ENCODE data around the gene RGR.

Gene RGR

GRCh38 chr10:84214612-84215235 is 30.1 kb upstream of the RGR start:
- TF ChIP-seq CTCF (IDR thresholded peaks at IDR 0.05; ENCODE audit: low read depth, low read length), result peak; percentile 46
- in situ Hi-C loops (cut with HindIII; ENCODE audit: low sequenced_read_pairs), result no loop called here
- H3K4me3 ChIP-seq (ENCODE audit: low read depth, low read length), result no peak overlapping the region
- no peak for DNase-seq (ENCODE audit: low read depth, low spot score)

DNA sequence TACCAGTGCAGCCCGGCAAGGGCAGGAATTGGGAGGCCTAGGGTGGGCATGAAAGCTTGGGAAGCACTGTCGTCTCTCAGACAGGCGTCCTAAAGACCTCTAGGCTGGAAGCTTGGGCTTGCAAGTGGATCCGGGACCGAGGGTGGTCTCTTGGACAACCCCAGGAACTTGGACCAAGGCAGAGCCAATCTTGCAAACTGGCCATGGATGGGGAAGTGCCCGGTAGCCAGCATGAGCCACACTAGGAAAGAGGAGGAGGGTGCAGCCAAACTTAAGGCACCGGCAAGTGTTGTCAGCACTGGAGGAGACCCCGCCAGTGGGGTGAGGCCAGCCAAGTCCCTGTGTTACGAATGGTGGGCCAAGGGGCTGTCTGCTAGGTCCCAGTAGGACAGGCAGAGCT is 28.0 kb upstream of the RGR start:
- H3K4me3 ChIP-seq (ENCODE audit: low read depth, low read length), result no peak overlapping the region
- no peak for DNase-seq (ENCODE audit: low read depth, low spot score)
- no peak for TF ChIP-seq CTCF (IDR thresholded peaks at IDR 0.05; ENCODE audit: low read depth, low read length)
- in situ Hi-C loops (cut with HindIII; ENCODE audit: low sequenced_read_pairs), result no loop called here

- no peak for DNase-seq (ENCODE audit: low read depth, low spot score)
- in situ Hi-C loops (cut with HindIII; ENCODE audit: low sequenced_read_pairs), result no loop called here
- no peak for TF ChIP-seq CTCF (IDR thresholded peaks at IDR 0.05; ENCODE audit: low read depth, low read length)
- no peak overlapping the region for H3K4me3 ChIP-seq (ENCODE audit: low read depth, low read length)
Observed at GRCh38 chr10:84217746-84218145, 27.1 kb upstream of the RGR start.

DNA sequence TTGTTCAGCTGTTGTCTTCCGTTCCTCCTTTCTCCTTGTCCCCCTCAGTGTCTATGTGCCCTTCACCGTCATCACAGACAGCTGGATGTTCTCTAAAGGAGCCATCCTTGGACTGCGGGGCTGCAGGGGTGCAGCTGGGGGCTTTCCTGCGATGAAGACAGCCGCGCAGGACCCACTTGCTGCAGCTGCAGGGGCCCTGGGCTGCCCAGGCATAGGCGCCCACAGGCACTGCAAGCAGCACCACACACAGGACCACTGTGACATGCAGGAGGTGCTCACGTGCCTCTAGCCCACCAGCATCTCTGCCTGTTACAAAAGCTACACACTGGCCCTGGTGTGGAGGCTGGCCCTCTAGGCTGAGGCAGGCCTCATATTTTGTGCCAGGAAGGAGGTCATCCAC is 22.9 kb upstream of the RGR start:
- TF ChIP-seq CTCF (IDR thresholded peaks at IDR 0.05; ENCODE audit: low read depth, low read length), result no peak
- in situ Hi-C loops (cut with HindIII; ENCODE audit: low sequenced_read_pairs), result no loop called here
- H3K4me3 ChIP-seq (ENCODE audit: low read depth, low read length), result no peak overlapping the region

GRCh38 chr10:84224411-84225028 is 20.3 kb upstream of the RGR start:
- TF ChIP-seq CTCF (IDR thresholded peaks at IDR 0.05; ENCODE audit: low read depth, low read length), result no peak
- no peak overlapping the region for H3K4me3 ChIP-seq (ENCODE audit: low read depth, low read length)
- DNase-seq (ENCODE audit: low read depth, low spot score), result no peak
- in situ Hi-C loops (cut with HindIII; ENCODE audit: low sequenced_read_pairs), result no loop called here

More for the DNA sequence above, 22.9 kb upstream of the RGR start:
- no peak for DNase-seq (ENCODE audit: low read depth, low spot score)

- TF ChIP-seq CTCF (IDR thresholded peaks at IDR 0.05; ENCODE audit: low read depth, low read length), result no peak
- DNase-seq (ENCODE audit: low read depth, low spot score), result no peak
- in situ Hi-C loops (cut with HindIII; ENCODE audit: low sequenced_read_pairs), result no loop called here
- no peak within 1 kb of the TSS for H3K4me3 ChIP-seq (ENCODE audit: low read depth, low read length)
Observed at GRCh38 chr10:84225427-84226173, 19.3 kb upstream of the RGR start, which contains the start of gene LRIT2. LRIT2 (minus strand) TSS chr10:84225544; CDS start chr10:84225520, 24 bp downstream.
